ENCODE results near the gene CEP44.
A peak's percentile ranks its signal among the peaks of the same experiment; 100 is the strongest.

CEP44 gene

DNA sequence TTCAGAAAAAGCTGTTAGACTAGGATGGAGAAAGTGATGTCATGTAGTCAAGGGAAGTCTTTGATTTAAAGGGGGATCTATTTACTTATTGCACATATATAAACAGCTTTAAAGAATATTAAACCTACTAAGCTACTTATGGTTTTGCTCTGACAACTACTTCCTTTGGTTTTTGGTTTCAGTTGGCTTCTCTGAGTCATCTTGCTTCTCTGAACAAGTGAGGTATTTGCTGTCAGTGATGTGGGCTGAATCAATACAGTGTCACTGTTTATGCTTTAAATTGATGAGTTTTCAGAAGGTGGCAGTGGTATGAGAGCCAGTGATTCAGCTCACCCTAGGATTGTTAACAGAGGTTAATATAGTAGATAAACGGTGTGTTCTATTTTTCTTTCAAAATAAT, 75.1 kb downstream of the CEP44 start:
- TF ChIP-seq NFIC (IDR thresholded peaks at IDR 0.05) = no peak
- no peak for TF ChIP-seq FOXM1 (IDR thresholded peaks at IDR 0.05; ENCODE audit: borderline replicate concordance, low read depth)
- TF ChIP-seq RAD21 (IDR thresholded peaks at IDR 0.05; ENCODE audit: low read depth) = no peak
- TF ChIP-seq, protein P1, sequence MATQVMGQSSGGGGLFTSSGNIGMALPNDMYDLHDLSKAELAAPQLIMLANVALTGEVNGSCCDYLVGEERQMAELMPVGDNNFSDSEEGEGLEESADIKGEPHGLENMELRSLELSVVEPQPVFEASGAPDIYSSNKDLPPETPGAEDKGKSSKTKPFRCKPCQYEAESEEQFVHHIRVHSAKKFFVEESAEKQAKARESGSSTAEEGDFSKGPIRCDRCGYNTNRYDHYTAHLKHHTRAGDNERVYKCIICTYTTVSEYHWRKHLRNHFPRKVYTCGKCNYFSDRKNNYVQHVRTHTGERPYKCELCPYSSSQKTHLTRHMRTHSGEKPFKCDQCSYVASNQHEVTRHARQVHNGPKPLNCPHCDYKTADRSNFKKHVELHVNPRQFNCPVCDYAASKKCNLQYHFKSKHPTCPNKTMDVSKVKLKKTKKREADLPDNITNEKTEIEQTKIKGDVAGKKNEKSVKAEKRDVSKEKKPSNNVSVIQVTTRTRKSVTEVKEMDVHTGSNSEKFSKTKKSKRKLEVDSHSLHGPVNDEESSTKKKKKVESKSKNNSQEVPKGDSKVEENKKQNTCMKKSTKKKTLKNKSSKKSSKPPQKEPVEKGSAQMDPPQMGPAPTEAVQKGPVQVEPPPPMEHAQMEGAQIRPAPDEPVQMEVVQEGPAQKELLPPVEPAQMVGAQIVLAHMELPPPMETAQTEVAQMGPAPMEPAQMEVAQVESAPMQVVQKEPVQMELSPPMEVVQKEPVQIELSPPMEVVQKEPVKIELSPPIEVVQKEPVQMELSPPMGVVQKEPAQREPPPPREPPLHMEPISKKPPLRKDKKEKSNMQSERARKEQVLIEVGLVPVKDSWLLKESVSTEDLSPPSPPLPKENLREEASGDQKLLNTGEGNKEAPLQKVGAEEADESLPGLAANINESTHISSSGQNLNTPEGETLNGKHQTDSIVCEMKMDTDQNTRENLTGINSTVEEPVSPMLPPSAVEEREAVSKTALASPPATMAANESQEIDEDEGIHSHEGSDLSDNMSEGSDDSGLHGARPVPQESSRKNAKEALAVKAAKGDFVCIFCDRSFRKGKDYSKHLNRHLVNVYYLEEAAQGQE (IDR thresholded peaks at IDR 0.05; ENCODE audit: low read depth) = no peak
- no peak for TF ChIP-seq CREB1 (IDR thresholded peaks at IDR 0.05; ENCODE audit: low read depth)
- TF ChIP-seq, protein P2, sequence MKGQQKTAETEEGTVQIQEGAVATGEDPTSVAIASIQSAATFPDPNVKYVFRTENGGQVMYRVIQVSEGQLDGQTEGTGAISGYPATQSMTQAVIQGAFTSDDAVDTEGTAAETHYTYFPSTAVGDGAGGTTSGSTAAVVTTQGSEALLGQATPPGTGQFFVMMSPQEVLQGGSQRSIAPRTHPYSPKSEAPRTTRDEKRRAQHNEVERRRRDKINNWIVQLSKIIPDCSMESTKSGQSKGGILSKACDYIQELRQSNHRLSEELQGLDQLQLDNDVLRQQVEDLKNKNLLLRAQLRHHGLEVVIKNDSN (IDR thresholded peaks at IDR 0.05) = no peak
- no peak for TF ChIP-seq TEAD4 (IDR thresholded peaks at IDR 0.05)
- no peak for TF ChIP-seq EP300 (IDR thresholded peaks at IDR 0.05; ENCODE audit: borderline replicate concordance)
- no peak for TF ChIP-seq TCF12 (IDR thresholded peaks at IDR 0.05; ENCODE audit: low read depth)
- TF ChIP-seq, protein P3, sequence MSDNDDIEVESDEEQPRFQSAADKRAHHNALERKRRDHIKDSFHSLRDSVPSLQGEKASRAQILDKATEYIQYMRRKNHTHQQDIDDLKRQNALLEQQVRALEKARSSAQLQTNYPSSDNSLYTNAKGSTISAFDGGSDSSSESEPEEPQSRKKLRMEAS (IDR thresholded peaks at IDR 0.05) = no peak
- TF ChIP-seq CEBPB (IDR thresholded peaks at IDR 0.05) = no peak
- no peak for TF ChIP-seq EGR1 (IDR thresholded peaks at IDR 0.05)
- TF ChIP-seq TAF1 (IDR thresholded peaks at IDR 0.05; ENCODE audit: low read depth) = no peak
- TF ChIP-seq ZBTB7A (IDR thresholded peaks at IDR 0.05; ENCODE audit: low read depth) = no peak
- TF ChIP-seq YY1 (IDR thresholded peaks at IDR 0.05; ENCODE audit: low read depth) = no peak

DNA sequence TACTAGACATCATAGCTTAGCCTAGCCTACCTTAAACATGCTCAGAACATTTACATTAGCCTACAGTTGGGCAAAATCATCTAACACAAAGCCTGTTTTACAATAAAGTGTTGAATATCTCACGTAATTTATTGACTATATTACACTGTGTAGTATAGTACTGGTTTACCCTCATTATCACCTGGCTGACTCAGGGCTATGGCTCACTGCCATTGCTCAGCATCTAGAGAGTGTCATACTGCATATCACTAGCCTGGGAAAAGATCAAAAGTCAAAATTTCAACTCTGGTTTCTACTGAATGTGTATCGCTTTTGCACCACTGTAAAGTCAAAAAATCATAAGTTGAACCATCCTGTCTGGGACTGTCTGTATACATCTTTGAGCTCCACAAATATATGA, 78.6 kb downstream of the CEP44 start:
- TF ChIP-seq NFIC (IDR thresholded peaks at IDR 0.05) (no peak), YY1 (IDR thresholded peaks at IDR 0.05; ENCODE audit: low read depth) (no peak), FOXM1 (IDR thresholded peaks at IDR 0.05; ENCODE audit: borderline replicate concordance, low read depth) (no peak), TCF12 (IDR thresholded peaks at IDR 0.05; ENCODE audit: low read depth) (no peak), EGR1 (IDR thresholded peaks at IDR 0.05) (no peak), TEAD4 (IDR thresholded peaks at IDR 0.05) (no peak), CEBPB (IDR thresholded peaks at IDR 0.05) (no peak), TAF1 (IDR thresholded peaks at IDR 0.05; ENCODE audit: low read depth) (no peak), RAD21 (IDR thresholded peaks at IDR 0.05; ENCODE audit: low read depth) (no peak)
- TF ChIP-seq, protein P2 (IDR thresholded peaks at IDR 0.05) = no peak
- TF ChIP-seq, protein P3 (IDR thresholded peaks at IDR 0.05) = no peak

DNA sequence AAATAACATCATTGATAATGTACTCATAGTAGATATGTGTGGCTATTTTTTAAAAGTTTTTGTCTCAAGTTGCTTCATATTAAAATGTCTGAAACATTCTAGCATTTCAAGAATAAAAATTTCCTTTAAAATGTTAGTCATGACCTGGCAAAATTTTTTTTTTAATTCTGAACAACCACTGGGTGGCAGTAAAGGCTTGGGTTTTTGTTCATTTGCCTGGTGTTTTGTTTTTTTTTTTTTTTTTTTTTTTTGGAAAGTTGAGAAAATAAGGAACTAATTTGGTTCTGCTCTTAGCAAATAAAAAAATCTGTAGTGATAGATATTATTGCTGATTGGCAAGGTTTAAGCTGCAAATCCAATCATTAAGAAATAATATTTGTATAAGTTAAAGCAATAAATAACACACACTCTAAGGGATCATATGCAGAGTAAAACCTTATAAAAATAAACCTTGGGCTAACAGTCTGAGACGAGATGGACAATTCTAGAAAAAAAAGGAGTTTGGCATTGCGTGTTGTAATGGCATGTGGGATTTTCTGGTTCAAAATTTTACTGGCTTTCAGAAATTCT, 81.4 kb downstream of the CEP44 start:
- TF ChIP-seq, protein P1 (IDR thresholded peaks at IDR 0.05; ENCODE audit: low read depth) = no peak
- no peak for TF ChIP-seq EGR1 (IDR thresholded peaks at IDR 0.05)
- TF ChIP-seq RAD21 (IDR thresholded peaks at IDR 0.05; ENCODE audit: low read depth) = peak; percentile 69
- TF ChIP-seq, protein P3 (IDR thresholded peaks at IDR 0.05) = no peak
- TF ChIP-seq, protein P2 (IDR thresholded peaks at IDR 0.05) = no peak
- no peak for TF ChIP-seq NFIC (IDR thresholded peaks at IDR 0.05)

DNA sequence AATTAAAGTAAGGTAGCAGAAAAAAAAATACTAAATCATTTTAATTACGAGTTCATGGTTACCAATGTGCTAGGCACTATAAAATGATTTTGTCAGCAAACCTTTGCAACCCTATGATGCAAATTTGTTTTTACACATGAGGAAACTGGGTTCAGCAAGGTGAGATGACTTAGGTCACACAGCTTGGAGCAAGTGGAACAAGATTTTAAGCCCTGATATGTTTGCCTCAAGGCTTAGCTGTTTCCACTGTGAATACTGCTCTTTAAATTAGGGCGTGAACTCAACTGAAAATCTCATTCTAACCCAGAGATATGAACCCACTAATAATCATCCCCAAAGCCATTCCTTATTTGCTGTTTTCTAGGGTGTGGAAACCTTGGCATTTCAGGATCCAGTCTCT, 86.3 kb downstream of the CEP44 start:
- TF ChIP-seq TEAD4 (IDR thresholded peaks at IDR 0.05) = no peak
- TF ChIP-seq, protein P2 (IDR thresholded peaks at IDR 0.05) = no peak
- TF ChIP-seq ZBTB7A (IDR thresholded peaks at IDR 0.05; ENCODE audit: low read depth) = no peak
- no peak for TF ChIP-seq CREB1 (IDR thresholded peaks at IDR 0.05; ENCODE audit: low read depth)
- no peak for TF ChIP-seq RAD21 (IDR thresholded peaks at IDR 0.05; ENCODE audit: low read depth)
- TF ChIP-seq, protein P3 (IDR thresholded peaks at IDR 0.05) = no peak
- TF ChIP-seq EGR1 (IDR thresholded peaks at IDR 0.05) = no peak
- no peak for TF ChIP-seq TAF1 (IDR thresholded peaks at IDR 0.05; ENCODE audit: low read depth)
- TF ChIP-seq YY1 (IDR thresholded peaks at IDR 0.05; ENCODE audit: low read depth) = no peak

DNA sequence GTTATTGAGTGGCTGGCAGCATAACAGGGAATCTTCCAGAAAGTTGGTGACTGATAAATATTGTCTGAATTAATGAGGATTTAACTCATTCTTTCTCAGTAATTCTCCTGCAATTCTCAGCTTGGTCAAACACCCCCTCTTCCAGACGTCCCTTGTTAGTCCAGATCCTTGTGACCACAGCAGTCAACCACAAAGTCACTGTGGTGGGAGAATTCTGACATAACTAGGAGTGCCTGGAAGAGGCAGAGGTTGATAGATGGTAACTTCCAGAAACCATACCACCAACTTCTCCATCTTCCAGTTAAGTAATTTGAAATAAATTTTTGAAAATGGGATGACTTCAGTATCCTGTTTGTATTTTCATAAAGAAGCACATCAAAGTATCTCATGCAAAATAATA, 90.1 kb downstream of the CEP44 start:
- TF ChIP-seq FOXM1 (IDR thresholded peaks at IDR 0.05; ENCODE audit: borderline replicate concordance, low read depth) (no peak), YY1 (IDR thresholded peaks at IDR 0.05; ENCODE audit: low read depth) (no peak), CREB1 (IDR thresholded peaks at IDR 0.05; ENCODE audit: low read depth) (no peak), CEBPB (IDR thresholded peaks at IDR 0.05) (no peak), TAF1 (IDR thresholded peaks at IDR 0.05; ENCODE audit: low read depth) (no peak), RAD21 (IDR thresholded peaks at IDR 0.05; ENCODE audit: low read depth) (no peak), ZBTB7A (IDR thresholded peaks at IDR 0.05; ENCODE audit: low read depth) (no peak), EP300 (IDR thresholded peaks at IDR 0.05; ENCODE audit: borderline replicate concordance) (no peak), NFIC (IDR thresholded peaks at IDR 0.05) (no peak), TCF12 (IDR thresholded peaks at IDR 0.05; ENCODE audit: low read depth) (no peak), EGR1 (IDR thresholded peaks at IDR 0.05) (no peak), TEAD4 (IDR thresholded peaks at IDR 0.05) (no peak)
- TF ChIP-seq, protein P1 (IDR thresholded peaks at IDR 0.05; ENCODE audit: low read depth) = no peak
- TF ChIP-seq, protein P3 (IDR thresholded peaks at IDR 0.05) = no peak
- TF ChIP-seq, protein P2 (IDR thresholded peaks at IDR 0.05) = no peak

Data from Ishikawa (cell line).